ENCODE measurements around the gene HEMGN. TPM values are rescaled to one million over a fixed set of nuclear protein-coding genes. Genes with fewer than 3 reads are reported as not detected.

The HEMGN gene
- total and polyA plus RNA-seq, 2 of the 13 experiments (the other 11 are each of a cell fraction or from before 2014, with no cell fraction given): not detected

DNA sequence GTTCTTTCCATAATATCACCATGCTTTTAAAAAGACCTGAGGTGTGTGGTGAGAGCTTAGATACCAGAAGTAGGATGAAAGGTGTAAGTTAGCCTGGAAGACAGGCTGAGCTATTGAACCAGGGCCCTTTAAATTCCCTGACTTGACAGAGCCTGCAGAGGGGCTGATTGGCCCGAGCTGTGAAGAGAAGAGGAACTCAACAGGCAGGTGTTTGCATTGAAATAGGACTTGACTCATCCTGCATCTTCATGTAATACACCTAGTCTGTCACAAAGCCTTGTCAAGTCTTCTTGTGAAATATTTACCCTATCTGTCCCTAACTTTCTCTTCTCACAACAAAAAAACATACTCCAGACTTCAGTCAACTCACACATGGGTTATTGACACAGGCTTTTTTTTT, 28.5 kb upstream of the HEMGN start (continued):
- TF ChIP-seq, protein P1, sequence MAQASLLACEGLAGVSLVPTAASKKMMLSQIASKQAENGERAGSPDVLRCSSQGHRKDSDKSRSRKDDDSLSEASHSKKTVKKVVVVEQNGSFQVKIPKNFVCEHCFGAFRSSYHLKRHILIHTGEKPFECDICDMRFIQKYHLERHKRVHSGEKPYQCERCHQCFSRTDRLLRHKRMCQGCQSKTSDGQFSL (CRISPR knock-in tag; IDR thresholded peaks at IDR 0.05): no peak
- TF ChIP-seq ZNF136 (CRISPR knock-in tag; IDR thresholded peaks at IDR 0.05; ENCODE audit: low read depth): no peak

DNA sequence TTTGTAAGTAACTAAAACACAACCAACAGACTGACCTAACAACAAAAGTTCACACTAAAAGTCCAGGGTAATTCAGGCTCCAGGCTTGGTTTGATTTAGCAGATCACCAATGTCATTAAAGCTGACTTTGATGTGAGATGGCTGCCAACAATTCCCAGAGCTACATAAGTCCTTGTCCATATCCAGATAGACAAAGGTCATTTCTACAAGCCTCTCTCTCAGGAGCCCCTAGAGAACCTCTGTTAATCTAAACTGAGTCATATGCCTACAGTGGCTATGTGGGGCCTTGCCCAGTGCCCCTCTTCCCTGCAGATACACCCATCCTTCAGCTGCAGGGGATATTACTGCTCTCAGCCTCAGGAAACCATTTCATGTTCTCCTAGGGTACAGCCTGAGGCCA, 26.9 kb upstream of the HEMGN start:
- ATAC-seq (no peak), FAIRE-seq (no peak), DNase-seq (ENCODE audit: low spot score) (no peak)
- no peaks in the 10 kb centered on the region for H3K36me3 ChIP-seq (replicated peaks in 1 of 2; ENCODE audit: control insufficient read depth in 1 of 2, insufficient read depth in 2 of 2, low read length in 2 of 2)
- POLR2A ChIA-PET: no interaction called here
- H2AFZ ChIP-seq (ENCODE audit: low read length): no peak overlapping the region
- H3K79me2 ChIP-seq (ENCODE audit: insufficient read depth, low read length): no peaks in the 10 kb centered on the region
- intact Hi-C loops (cut with micrococcal nuclease; ENCODE audit: unreplicated experiment) (no loop called here), in situ Hi-C loops (cut with HindIII; ENCODE audit: extremely low pct_ligation_motif_present, low pct_unique_long_range_greater_than_20kb) (no loop called here)
- no TSS peak for BruUV-seq (replicated peaks)
- H3K27me3 ChIP-seq (ENCODE audit: control insufficient read depth in 1 of 2, insufficient read depth in 2 of 2, low read length in 2 of 2): peaks cover 0 to 19% of the 10 kb centered on the region in 2 experiments; a peak in 2 of 5 replicates
- H4K20me1 ChIP-seq (ENCODE audit: insufficient read depth, low read length): no peaks in the 10 kb centered on the region
- no peak overlapping the region for H3K27ac ChIP-seq (ENCODE audit: extremely low read length, insufficient read depth, low read length)
- CTCF ChIA-PET (ENCODE audit: low intra/inter-chr PET ratio, low total read pairs): no interaction called here
- H3K4me1 ChIP-seq (ENCODE audit: insufficient read depth, low read length): no peaks in the 10 kb centered on the region
- H3K4me2 ChIP-seq (ENCODE audit: low read depth, low read length): no peak overlapping the region
- H3K9ac ChIP-seq (ENCODE audit: insufficient read depth, low read depth, low read length): no peak overlapping the region
- H3K9me3 ChIP-seq (ENCODE audit: low read length): no peaks in the 10 kb centered on the region
- no peak overlapping the region for H3K4me3 ChIP-seq (replicated peaks in 1 of 3; ENCODE audit: insufficient read depth in 1 of 3, low read depth in 2 of 3, low read length in 3 of 3)
- no peak for TF ChIP-seq HMG20A (CRISPR knock-in tag; IDR thresholded peaks at IDR 0.05; ENCODE audit: borderline replicate concordance)
- no peak for TF ChIP-seq RNF219 (CRISPR knock-in tag; IDR thresholded peaks at IDR 0.05)
- no peak for TF ChIP-seq ATF1 (CRISPR knock-in tag; IDR thresholded peaks at IDR 0.05)
- no peak for TF ChIP-seq ZNF644 (CRISPR knock-in tag; IDR thresholded peaks at IDR 0.05; ENCODE audit: low read depth)
- no peak for TF ChIP-seq NR2F2 (IDR thresholded peaks at IDR 0.05; ENCODE audit: borderline replicate concordance, low read depth)
- no peak for TF ChIP-seq SNAI1 (CRISPR knock-in tag; IDR thresholded peaks at IDR 0.05; ENCODE audit: borderline replicate concordance)
- TF ChIP-seq KDM1A (CRISPR knock-in tag; IDR thresholded peaks at IDR 0.05): no peak
- no peak for TF ChIP-seq TERF1 (CRISPR knock-in tag; IDR thresholded peaks at IDR 0.05)
- no peak for TF ChIP-seq ZNF749 (CRISPR knock-in tag; IDR thresholded peaks at IDR 0.05; ENCODE audit: borderline replicate concordance)
- no peak for TF ChIP-seq RFXAP (CRISPR knock-in tag; IDR thresholded peaks at IDR 0.05; ENCODE audit: borderline replicate concordance)
- no peak for TF ChIP-seq KLF6 (CRISPR knock-in tag; IDR thresholded peaks at IDR 0.05)
- TF ChIP-seq RARG (CRISPR knock-in tag; IDR thresholded peaks at IDR 0.05; ENCODE audit: low read depth): no peak
- no peak for TF ChIP-seq ZNF773 (CRISPR knock-in tag; IDR thresholded peaks at IDR 0.05; ENCODE audit: borderline replicate concordance)
- TF ChIP-seq, protein P2, sequence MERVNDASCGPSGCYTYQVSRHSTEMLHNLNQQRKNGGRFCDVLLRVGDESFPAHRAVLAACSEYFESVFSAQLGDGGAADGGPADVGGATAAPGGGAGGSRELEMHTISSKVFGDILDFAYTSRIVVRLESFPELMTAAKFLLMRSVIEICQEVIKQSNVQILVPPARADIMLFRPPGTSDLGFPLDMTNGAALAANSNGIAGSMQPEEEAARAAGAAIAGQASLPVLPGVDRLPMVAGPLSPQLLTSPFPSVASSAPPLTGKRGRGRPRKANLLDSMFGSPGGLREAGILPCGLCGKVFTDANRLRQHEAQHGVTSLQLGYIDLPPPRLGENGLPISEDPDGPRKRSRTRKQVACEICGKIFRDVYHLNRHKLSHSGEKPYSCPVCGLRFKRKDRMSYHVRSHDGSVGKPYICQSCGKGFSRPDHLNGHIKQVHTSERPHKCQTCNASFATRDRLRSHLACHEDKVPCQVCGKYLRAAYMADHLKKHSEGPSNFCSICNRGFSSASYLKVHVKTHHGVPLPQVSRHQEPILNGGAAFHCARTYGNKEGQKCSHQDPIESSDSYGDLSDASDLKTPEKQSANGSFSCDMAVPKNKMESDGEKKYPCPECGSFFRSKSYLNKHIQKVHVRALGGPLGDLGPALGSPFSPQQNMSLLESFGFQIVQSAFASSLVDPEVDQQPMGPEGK (CRISPR knock-in tag; IDR thresholded peaks at IDR 0.05): no peak
- TF ChIP-seq ZBTB1 (CRISPR knock-in tag; IDR thresholded peaks at IDR 0.05; ENCODE audit: borderline replicate concordance): no peak
- TF ChIP-seq CCAR2 (optimal IDR thresholded peaks at IDR 0.05; ENCODE audit: low read depth, low read length): no peak
